H54 (cell line): ENCODE measurements around the gene CLP1.
"Not testable (repeated sequence)": the region's sequence is repeated elsewhere in the genome, so short reads cannot be mapped to it uniquely, and the experiment has no call there.

Experiments
- DNase-seq: peaks from one replicate; pipeline ENCODE4 v3.0.0; 2011; ENCODE audit warnings: low spot score, mixed read lengths; ENCODE audit not compliant: insufficient read length
- FAIRE-seq: peaks from 3 replicates; lab custom pipeline; 2011; peaks lifted over from hg19 to GRCh38; lab: Jason Lieb, UNC
- POLR2A ChIP-seq: IDR thresholded peaks from 2 replicates; pipeline ENCODE4 v1.6.1; 2011; ENCODE audit warnings: low read depth, mild to moderate bottlenecking, low read length

The CLP1 gene

DNA sequence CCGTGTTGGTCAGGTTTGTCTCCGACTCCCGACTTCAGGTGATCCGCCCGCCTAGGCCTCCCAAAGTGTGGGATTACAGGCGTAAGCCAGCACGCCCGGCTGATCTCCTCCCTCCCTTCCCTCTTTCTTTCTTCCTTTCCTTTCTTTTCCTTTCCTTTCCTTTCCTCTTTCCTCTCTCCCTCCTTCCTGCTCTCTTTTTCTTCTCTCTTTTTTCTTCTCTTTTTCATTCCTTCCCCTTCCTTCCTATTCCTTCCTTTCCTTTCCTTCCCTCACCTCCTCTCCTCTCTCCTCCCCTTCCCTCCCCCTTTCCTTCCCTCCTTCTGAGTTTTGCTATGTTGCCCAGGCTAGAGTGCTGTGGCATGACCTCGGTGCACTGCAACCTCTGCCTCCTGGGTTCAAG, 6.4 kb downstream of the CLP1 start:
- no peak for FAIRE-seq
- no peak for DNase-seq
- TF ChIP-seq POLR2A: no peak

DNA sequence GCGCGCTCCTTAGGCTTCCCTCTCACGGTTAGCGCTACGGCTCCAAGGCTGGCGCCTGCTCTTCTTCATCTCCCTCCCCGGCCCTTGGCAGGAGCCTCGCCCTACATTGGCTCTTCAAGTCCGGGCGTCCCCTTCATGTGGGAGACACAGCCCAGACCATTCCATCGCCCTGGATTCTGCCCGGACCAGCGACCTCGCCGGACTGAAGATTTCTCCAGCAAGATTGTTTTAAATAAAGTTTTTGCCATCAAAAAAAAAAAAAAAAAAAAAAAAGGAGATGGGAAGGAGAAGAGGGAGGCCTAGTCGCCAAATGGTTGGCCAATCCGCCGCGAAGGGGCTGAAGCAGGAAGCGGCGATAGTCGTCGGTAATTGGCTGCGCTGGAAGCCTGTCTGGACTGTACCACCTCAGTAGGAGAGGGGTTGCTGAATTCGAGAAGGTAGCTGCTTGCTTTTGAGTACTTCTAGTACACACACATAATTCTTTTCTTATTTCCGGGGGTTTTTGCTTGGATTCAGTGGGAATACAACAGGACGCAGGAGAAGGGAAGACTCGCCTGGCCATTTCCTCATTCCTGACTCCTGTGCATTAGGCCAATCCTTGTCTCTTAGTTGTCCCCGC, 9.7 kb downstream of the CLP1 start:
- peak; percentile 33 for FAIRE-seq
- peak; percentile 80 for DNase-seq
- TF ChIP-seq POLR2A: peak; percentile 48; the same call in 1 of the 2 replicates

GRCh38 chr11:57667736-57668433, 10.3 kb downstream of the CLP1 start, which contains the start of gene ZDHHC5:
Gene ZDHHC5 (plus strand): TSS chr11:57668114. CDS start chr11:57673091, 4,977 bp downstream.
- FAIRE-seq: peak; percentile 67
- DNase-seq: peak; percentile 95
- TF ChIP-seq POLR2A: peak; percentile 96

- DNase-seq (no peak), FAIRE-seq (no peak)
These were observed 10.8 kb downstream of the CLP1 start for GRCh38 chr11:57668434-57668782.

GRCh38 chr11:57674251-57674650, 16.7 kb downstream of the CLP1 start:
- DNase-seq (no peak), FAIRE-seq (no peak)
- no peak for TF ChIP-seq POLR2A

More at GRCh38 chr11:57668434-57668782, 10.8 kb downstream of the CLP1 start:
- no peak for TF ChIP-seq POLR2A

GRCh38 chr11:57675176-57675941, 17.8 kb downstream of the CLP1 start:
- TF ChIP-seq POLR2A: no peak
- DNase-seq (no peak), FAIRE-seq (no peak)

DNA sequence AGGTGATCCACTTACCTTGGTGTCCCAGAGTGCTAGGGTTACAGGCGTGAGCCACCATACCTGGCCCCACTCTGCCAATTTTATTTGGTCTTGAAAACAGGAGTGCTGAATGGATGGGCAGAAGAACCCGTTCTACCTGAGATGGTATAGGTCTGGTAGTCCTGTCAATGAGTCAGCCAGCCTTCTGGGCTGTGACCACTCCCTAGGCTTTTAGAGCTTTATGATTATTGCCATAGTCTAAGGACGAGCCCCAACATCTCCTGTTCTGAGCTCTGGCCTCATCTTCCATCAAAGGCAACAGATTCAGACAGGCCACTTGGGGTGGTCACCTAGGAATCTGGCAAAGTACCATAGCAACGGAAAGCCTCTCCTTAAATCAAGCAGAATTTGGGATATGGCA, 21.8 kb downstream of the CLP1 start:
- TF ChIP-seq POLR2A: no peak
- no peak for DNase-seq
- FAIRE-seq: no peak

DNA sequence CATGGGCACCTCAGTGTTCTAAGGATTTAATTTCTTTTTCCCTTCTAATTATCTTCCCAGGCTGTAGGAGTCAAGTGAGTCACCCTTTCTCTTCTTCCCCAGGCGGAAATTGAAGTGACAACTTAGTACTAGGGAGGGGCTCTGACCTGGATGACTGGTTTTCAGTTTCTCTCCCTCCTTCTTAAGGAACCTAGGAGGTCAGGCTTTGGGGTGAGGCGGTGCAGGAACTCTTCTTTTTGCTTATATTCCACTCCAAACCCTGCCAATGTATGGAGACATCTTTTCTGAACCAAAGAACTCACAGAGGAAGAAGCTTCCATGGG, 23.0 kb downstream of the CLP1 start:
- DNase-seq: no peak
- FAIRE-seq: no peak
- TF ChIP-seq POLR2A: no peak

DNA sequence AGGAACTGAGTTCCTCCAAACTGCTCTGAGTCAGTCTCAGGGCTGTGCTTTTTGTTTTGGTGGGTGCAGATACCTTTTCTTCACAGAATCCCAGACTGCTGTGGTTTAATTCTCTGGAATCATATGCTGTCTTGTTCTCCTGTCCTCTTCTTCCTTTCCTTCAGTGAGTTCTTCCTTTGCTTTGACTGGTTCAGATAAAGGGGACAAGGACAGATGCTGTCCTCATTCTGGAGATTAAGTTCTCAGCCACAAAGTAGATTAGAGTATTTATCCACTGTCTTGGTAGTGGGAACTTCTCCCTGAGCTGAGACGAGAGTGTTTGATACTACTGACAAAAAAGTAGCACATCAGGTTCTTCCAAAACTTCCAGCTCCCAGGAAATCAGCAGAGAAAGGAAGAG, 23.6 kb downstream of the CLP1 start:
- TF ChIP-seq POLR2A: no peak
- FAIRE-seq (no peak), DNase-seq (no peak)

DNA sequence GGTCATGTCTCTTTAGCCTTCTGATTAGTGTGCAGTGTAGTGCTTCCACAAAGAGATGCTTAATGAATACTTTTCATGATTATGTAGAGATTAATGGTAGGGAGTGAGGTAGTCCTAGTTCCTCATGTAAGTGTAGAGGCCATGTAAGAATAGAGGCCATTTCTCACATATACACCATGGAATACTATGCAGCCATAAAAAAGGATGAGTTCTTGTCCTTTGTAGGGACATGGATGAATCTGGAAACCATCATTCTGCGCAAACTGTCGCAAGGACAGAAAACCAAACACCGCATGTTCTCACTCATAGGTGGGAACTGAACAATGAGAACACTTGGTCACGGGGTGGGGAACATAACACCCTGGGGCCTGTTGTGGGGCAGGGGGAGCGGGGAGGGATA, 32.9 kb downstream of the CLP1 start:
- DNase-seq, FAIRE-seq: not testable (repeated sequence)

GRCh38 chr11:57698843-57699365, 41.3 kb downstream of the CLP1 start:
- FAIRE-seq (no peak), DNase-seq (no peak)
- TF ChIP-seq POLR2A: no peak

DNA sequence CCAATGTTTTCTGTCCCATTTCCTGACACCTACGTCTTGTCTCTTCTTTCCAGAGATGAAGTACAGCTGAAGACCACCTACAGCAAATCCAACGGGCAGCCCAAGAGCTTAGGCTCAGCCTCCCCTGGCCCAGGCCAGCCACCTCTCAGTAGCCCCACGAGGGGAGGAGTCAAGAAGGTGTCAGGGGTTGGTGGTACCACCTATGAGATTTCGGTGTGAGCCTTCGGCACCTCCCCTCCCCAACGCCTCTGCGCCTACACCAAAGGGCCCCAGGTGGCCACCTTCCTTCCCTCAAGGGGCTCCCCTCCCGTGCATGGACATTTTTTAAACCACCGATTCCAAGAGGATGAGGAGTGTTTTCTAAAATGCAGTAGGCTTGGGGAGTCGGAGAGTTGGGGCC, 42.3 kb downstream of the CLP1 start:
- FAIRE-seq (no peak), DNase-seq (no peak)
- TF ChIP-seq POLR2A: no peak

DNA sequence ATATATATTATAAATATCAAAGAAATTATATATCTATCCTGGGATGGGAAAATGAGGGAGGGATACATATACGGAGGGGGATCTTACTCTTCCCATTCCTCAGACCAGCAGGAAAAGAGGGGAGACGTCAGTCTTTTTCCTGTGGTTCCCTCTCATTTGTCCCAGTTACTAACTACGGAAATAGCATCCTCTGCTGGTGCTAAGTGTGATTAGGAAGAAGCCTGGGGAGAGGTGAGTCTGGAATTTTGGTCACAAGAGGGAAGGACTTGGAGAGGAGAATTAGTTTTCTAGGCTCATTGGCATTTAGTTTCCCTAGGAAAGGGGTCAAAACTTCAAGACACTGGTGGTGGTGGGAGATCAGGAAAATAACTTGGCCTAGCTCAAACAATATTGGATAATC, 42.9 kb downstream of the CLP1 start:
- FAIRE-seq (no peak), DNase-seq (no peak)
- TF ChIP-seq POLR2A: no peak

- no peak for TF ChIP-seq POLR2A
- no peak for DNase-seq
- FAIRE-seq: no peak
These were observed 45.8 kb downstream of the CLP1 start for GRCh38 chr11:57703341-57703740.
